EL (cell line): ENCODE results near the gene CEP57.
"Not testable (repeated sequence)": the region's sequence is repeated elsewhere in the genome, so short reads cannot be mapped to it uniquely, and the experiment has no call there.

Experiments used
- DNase-seq: peaks from one replicate; pipeline ENCODE4 v3.0.0-alpha.2; 2016

Gene CEP57

DNA sequence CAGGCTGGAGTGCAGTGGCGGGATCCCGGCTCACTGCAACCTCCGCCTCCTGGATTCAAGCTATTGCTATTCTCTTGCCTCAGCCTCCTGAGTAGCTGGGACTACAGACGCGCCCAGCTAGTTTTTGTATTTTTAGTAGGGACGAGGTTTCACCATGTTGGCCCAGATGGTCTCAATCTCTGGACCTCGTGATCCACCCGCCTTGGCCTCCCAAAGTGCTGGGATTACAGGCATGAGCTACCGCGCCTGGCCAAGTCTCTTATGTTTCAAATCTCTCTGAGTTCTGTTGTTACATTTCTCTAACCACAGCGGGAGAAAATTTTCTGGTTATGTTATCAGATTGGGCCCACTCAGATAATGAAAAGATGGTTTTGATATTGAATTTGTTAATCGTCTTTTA lies 10.1 kb downstream of the CEP57 start:
- no peak for DNase-seq

DNA sequence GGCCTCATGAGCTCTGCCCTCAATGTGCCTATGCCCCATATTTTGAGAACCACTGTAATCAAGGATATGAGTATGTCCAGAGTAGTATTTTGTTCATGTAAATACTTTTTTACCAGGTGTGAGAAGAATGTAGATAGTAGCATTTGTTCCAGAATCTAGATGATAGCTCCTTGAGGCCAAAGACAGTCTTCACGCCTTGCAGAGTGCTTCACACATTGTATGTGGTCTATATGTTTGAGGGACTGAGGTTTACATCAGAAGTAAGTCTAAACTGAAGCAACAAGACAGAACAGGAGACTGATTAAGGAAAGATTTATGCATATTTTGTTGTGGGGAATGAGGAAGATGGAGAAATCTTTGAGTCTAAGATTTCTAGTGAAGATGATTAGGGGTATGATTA lies 12.5 kb downstream of the CEP57 start:
- no peak for DNase-seq

DNA sequence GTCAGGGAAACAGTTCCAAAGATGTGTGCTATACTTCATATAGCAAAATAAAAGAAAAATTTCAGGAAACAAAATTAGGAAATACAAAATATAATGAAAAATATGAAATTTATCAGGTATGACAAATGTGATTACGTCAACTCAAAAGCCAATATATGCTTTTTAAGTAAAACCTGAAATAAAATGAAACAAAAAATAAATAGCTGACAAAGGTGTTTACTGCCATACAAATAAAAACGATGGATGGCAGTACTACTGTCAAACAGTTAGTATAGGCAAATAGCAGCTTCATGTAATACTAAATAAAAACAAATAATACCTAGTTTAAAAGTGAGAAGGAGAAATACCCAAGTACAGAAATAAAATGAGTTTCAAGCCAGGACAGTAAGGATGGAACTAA lies 13.7 kb downstream of the CEP57 start:
- DNase-seq: no peak

DNA sequence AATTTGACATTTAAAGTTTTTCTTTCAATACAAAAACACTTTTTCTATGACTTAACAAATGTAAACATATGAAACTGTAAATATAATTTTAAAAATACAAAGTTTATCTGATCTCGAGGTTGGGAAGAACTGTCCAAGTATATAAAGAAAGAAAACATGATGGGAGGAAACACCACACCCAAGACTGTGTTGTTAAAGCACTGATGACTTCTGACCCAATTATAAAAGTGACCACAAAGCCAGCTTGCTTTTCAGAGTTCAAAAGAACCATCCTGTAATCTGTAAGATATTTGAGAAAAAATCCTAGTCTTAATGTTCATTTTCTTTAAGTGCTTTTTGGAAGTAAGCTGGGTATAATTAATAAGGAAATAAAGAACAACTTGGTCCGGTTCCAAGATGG lies 15.6 kb downstream of the CEP57 start:
- no peak for DNase-seq

DNA sequence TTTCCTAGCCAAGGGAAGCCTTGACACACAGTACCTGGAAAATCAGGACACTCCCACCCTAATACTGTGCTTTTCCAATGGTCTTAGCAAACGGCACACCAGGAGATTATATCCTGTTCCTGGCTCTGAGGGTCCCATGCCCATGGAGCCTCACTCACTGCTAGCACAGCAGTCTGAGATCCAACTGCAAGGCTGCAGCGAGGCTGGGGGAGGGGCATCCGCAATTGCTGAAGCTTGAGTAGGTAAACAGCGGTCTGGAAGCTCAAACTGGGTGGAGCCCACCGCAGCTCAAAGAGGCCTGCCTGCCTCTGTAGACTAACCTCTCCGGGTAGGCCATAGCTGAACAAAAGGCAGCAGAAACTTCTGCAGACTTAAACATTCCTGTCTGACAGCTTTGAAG lies 16.2 kb downstream of the CEP57 start:
- DNase-seq: not testable (repeated sequence)

DNA sequence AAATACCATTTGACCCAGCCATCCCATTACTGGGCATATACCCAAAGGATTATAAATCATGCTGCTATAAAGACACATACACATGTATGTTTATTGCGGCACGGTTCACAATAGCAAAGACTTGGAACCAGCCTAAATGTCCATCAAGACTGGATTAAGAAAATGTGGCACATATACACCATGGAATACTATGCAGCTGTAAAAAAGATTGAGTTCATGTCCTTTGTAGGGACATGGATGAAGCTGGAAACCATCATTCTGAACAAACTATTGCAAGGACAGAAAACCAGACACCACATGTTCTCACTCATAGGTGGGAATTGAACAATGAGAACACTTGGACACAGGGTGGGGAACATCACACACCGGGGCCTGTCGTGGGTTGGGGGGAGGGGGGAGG lies 20.8 kb downstream of the CEP57 start:
- DNase-seq: not testable (repeated sequence)

DNA sequence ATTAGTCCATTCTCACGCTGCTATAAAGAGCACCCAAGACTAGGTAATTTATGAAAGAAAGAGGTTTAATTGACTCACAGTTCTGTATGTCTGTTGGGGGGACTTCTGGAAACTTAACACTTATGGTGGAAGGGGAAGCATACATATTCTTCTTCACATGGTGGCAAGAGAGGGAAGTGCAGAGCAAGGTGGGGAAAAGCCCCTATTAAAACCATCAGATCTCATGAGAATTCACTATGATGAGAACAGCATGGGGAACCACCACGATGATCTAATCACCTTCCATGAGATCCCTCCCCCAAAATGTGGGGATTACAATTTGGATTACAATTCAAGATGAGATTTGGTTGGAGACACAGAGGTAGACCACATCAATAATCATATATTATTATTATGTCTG lies 25.7 kb downstream of the CEP57 start:
- no peak for DNase-seq

DNA sequence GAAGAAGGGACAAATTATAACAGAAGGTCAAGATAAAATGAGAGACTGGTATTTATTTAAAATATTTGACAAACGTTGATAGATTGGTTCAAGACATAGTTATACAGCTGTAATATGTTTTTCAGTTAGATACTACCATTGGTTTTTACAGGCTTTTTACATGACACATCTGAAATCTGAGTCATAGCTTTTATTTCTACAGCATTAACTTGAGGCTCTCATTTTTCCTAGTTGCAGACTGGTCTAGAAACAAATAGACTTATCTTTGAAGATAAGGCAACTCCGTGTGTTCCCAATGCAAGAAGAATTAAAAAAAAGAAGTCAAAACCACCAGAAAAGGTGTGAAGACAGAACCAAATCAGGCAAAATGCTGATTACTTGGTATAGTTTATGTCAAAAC lies 31.3 kb downstream of the CEP57 start:
- peak; percentile 39 for DNase-seq

DNA sequence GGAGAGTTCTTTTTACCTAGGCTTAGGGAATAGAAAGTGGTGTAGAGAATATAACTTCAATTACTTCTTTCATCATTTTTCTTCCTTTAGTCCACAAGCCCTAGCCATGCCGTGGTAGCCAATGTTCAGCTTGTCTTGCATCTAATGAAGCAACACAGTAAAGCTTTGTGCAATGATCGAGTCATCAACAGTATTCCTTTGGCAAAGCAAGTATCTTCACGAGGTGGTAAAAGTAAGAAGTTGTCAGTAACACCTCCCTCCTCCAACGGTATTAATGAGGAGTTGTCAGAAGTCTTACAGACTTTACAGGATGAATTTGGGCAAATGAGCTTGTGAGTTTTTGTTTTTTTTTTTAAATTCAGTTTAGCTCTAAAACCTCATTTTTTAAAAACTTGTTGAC lies 37.4 kb downstream of the CEP57 start:
- DNase-seq: no peak

DNA sequence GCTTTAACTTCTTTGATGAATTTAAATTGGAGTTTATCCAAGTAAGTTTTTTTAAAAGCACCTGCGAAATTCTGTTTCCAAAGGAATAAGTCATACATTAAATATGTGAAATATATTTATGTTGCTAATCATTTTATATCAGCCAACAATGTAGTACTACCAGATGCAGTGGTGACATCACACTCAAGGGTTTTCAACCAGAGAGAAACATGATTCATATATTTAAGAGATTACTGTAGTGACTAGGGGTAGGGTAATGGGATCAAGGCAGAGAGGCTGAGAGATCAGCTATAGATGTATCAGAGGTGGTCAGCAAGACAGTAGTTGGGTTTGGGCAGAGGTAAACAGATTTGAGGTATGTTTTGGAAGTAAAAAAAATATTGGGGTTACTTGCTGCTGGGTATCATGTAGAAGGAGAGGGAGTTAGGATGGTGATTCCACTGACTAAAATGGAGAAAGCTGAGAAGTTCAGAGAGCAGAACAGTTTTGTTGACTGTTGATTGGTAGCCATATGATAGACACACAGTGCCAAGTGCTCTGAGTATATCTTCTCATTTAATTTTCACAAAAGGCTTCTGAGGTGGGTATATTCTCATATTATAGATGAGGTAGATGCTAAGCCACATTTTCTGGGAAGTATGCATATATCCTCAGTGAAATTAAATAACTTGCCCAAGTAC lies 39.4 kb downstream of the CEP57 start:
- peak; percentile 61 for DNase-seq

DNA sequence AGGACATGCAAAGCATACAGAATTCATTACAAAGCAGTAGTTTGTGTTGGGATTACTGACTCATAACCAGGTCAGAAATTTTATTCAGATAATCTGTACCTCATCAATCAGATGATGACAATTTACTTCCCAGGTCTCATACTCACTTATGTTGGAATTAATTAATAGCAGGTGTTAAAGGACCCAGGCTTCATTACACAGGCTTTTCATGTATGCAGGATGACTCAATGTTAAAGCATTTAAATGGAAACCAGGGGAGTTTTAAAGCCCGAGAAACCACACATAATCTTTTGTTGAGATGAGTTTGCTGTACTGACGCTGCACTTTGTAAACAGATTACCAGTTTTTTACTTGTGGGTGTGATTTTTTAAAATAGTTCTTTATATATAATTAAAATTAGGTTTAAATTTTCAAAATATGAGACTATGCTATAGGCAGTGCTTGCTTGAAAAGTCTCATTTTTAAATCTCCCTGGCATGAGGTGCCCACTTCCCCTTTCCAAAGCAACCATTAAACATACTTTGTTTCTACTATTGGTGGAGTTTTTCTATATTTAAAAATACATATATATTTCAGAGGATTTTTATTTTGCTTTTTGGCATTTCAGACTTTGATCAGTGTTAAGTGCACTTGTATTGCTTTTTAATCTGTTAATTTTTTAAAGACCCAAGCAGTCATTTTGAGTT lies 41.0 kb downstream of the CEP57 start:
- peak; percentile 90 for DNase-seq

DNA sequence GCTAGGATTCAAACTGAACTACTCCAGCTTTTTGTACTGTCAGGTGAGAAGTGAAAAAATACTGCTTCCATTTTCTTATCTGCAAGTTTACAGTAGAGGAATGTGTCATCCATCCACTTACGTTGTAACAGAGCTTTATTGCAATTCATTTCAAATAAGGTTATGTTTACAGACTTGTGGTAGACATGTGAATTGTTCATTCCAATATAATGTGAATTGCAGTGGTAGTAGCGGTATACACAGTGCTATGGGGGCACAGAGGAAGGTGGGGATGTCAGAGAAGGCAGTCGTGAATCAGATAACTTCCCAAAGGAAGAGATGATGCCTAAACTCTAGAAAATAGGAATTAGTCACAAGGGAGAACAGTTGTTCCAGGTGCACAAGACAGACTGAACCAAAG lies 42.5 kb downstream of the CEP57 start:
- DNase-seq: peak; percentile 49

DNA sequence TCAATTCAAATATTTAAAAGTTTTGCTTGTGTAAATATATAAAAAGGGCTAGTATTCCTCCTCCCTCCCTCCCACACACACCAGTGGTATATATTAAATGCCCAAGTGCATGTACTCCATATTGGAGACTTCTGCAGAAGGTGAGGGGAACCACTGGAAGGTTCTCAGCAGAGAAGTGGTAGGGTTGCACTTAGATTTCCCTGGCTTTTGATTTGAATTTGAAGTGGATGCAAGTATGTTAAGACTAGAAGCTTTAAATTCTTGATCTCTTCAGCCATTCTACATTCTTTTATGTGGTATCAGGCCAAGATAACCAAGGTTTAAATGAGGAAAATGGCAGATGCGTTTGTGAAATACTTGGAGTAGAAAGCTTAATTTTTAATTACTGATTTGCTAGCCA lies 43.1 kb downstream of the CEP57 start:
- no peak for DNase-seq

DNA sequence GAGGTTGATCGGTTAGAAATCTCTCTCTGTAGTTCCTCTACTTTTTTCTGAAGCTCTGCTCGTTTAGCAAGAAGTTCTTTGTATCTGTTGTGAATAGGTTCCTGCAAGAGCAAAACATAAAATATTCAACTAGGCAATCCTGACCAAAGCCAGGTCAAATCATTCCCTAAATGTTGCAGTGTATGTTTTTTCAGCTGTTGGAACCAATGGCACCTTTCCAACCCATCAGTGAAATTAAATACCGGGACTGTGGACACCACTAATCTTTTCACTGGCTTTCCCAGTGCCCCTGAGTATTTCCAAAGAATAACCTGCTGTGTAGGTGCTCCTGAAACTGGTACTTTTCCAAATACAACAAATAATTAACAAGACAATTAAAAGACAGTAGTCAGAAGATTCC lies 45.1 kb downstream of the CEP57 start:
- no peak for DNase-seq

DNA sequence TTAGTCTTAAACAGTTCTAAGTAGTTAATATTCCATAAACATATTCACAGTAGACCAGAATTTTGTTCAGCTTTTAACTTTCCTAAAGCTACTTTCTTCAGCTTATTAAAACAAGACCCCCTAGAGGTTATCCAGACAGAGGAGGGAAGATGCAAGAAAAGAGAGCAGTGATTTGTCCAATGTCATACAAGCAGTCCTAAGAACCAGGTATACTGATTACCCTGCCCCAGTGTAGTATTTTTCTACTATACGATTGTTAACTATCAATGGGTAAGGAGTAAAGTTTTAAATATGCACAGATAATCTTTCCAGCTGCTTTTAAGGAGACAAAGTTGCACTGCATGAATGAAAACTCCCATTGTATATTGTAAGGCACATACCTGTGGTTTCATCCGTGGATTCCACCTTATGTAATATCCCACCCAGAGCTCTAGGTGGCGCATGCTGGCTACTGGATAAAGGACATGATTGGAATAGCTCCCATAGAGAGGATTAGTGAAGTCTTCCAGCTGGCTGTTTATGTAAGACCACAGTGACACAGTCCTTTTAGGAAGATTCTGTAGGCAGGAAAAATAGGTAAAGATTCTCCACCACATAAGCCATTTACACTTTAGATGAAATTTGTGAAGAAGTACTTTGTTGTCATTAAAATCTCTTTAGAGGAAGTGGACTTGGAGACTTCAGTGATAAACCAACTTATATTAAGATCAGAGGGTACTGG lies 45.6 kb downstream of the CEP57 start:
- DNase-seq: peak; percentile 89

DNA sequence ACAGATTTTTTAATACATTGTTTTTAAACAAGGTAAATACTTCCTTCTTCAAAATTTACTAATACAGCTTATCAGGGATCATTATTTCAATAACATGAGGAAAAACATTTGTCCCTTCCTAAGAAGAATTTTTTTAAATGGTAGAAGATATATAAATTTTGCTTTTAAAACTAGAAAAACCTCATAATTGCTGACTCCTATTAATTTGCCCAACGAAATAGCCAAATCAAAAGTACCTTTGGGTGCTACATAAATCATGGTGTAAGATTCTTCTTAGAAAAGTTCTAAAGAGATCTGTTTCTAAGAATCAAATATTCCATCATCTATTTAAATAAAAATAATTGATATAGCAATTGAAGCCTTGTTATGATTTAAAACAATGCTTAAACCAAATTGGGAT lies 54.9 kb downstream of the CEP57 start:
- no peak for DNase-seq

DNA sequence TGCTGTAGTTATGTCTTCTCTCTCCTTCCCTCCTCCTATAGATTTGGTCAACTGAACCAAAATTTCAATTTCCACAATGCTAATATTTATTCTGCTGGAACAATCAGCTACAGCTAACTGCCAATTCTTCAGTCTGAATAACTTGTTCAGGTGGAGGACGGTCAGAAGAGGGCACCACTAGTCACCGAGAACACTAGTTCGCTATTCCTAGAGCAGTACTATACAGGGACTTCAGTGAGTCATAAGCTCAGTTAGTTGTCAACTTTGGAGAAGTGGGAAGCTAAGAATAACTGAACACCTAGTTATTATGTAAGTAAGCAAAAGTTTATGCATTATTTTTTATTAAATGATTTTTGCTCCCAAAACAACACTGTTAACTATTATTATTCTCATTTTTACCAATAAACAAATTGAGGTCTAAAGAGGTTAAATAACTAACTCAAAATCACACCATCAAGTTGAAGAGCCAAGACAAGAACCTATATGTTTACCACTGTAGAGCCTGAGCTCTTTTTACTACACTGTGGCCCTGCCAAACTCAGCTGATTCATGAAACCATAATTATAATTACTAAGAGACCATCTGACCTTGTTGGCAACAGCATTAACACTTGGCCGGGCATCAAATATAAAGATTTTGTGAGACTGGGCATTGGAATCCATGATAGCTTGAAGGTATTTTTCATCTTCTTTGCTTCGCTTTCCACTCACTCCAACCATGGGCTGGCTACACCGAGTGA lies 59.0 kb downstream of the CEP57 start:
- DNase-seq: peak; percentile 75

DNA sequence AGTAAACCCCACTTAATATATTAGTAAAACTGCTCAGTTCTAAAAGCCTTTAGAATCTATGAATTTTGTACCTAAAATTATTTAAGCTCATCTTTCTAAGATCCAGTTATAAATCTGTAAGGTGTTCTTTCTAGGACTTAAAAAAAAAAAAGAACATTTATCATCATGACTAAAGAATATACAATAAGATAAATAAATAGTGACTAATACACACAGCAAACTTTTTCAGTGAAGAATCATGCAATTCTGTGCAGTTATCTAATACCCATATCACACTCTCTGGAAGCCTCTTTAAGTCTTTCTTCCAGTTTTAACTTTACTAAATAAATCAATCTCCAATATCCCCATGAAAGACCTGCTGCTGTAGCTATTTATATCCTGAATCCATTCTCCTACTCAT lies 59.8 kb downstream of the CEP57 start:
- no peak for DNase-seq

DNA sequence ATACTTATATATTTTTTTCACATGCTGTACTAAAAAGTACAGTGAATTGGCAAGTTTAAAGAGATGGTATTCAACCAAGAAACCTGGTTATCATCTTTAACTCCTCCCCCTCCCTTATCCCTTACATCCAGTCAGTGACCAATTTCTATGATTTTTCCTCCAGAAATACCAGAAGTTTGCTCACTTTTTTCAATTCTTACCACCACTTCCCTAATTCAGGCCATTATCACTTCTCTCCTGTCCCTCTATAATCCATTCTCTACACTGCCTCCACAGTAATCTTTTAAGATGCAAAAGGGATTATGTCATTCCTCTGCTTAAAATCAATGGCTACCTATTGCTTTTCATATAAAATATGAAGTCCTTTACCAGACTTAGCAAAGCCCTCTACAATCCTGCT lies 62.8 kb downstream of the CEP57 start:
- no peak for DNase-seq

DNA sequence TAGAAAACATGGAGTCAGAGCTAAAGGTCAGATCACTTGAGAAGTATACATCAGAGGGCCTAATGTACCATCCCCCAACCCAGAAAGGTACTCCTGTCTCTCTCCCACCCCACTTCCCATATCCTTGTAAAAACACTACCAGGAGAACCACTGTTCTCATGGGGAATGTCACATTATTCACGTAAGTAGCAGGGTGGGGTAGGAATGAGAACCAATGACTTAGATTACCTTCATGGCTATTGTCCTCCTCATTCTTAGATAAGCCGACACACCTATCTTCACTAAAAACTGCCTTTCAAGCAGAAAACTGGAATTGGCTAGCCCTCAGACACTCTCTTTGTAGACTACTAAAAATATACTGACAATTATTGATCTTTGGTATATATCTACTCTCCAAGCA lies 63.6 kb downstream of the CEP57 start:
- no peak for DNase-seq

DNA sequence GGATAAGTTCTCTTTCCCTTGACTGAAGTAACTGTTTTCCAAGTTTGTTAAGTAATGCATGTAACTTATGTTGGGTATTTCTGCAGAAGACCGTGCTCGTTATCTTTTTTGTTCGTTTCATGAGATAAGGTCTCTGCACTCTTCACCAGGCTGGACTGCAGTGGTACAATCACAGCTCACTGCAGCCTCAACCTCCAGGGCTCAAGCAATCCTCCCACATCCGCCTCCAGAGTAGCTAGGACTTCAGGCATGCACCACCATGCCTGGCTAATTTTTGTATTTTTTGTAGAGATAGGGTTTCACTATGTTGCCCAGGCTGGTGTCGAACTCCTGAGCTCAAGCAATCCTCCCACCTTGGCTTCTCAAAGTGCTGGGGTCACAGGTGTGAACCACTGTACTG lies 64.1 kb downstream of the CEP57 start:
- DNase-seq: not testable (repeated sequence)

DNA sequence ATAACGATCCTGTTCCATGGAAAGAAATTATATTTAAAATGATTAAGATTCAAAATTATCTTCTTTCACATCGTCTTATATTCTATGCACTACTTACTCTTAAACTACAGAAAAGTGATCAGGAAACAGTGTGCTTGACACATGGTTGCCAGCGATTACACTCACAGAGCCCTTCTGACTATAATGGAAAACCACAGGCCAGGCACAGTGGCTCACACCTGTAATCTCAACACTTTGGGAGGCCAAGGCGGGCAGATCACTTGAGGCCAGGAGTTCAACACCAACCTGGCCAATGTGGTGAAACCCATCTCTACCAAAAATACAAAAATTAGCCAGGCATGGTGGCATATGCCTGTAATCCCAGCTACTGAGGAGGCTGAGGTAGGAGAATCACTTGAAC lies 69.7 kb downstream of the CEP57 start:
- DNase-seq: not testable (repeated sequence)

DNA sequence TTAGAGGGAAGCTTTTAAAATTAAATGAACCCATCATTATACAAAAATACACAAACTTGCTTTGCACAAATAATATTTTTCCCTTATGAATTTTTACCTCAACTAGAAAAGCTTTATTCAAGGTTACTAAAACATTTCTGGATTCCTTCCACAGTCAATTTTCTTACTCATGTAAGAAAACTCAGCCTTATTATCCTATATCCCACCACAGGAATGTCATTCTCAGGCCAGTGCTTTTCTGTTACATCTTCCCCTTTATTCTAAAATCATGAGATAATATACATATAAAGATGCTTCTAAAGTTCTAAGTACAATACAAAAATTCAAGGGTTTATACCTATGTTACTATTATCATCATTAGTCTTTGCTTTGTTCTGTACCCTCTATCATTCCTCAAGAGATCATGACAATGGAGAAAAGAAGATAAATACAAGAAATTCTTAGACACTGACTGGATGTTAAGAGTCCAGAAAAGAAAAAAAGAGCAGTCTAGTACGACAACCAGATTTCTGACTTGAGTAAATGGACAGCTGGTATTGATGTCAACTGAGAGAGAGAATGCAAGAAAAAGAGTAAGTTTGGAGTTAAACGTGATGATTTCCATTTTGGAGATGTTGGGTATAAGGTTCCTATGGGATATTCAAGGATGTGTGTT lies 73.3 kb downstream of the CEP57 start:
- peak; percentile 75 for DNase-seq
